GM19351 (cell line): ENCODE results near the gene FBXO33.

Source experiments
- ATAC-seq: cut with Tn5 transposase; IDR thresholded peaks from one replicate; pipeline ENCODE4 v1.9.1; 2021; ENCODE audit warnings: mild to moderate bottlenecking, moderate library complexity; ENCODE audit not compliant: unreplicated experiment

The FBXO33 gene, protein sequence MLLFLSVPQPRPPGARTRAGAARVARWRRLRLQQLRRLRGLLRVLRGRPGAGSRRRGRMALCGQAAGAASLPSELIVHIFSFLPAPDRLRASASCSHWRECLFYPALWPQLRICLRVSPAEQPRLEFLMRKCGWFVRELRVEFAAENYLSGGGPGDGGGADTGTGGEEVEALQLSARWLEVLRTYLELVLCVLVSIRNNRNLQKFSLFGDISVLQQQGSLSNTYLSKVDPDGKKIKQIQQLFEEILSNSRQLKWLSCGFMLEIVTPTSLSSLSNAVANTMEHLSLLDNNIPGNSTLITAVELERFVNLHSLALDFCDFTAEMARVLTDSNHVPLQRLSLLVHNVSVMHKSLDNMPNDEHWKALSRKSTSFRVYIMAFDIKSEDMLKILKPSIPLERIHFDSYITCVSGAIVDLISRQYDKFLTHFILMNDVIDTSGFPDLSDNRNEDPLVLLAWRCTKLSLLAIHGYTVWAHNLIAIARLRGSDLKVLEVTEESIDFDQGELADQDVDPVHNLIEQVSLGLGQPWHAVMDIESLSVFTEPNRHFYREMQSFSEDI

DNA sequence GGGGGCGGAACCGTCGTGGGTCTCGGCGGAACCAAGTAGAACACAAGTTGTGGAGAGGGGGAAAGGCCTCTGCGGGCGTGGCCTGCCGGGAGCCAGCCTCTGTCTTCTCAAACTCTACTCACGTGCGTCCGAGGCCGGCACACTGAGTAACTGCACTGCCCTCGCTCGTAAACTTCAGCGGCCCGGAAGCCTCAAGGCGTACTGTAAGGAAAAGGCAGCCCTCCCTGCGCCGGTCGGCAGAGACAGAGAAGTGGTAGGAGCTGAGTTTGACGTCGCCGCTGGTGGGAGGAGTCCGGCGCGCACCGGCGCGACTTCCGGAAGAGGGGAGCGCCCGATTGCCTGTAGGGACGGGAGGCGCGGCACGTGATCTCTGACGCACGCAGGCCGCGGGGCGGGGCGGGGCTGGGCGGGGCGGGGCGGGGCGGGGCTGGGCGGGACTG lies at the start of gene FBXO33:
TSS of gene FBXO33 (minus strand) at position 255 of the 440 bp plus-strand sequence. CDS start 271 bp downstream, outside the sequence.
- ATAC-seq = peak; percentile 76

GRCh38 chr14:39474416-39474911 lies 42.2 kb upstream of the FBXO33 start:
- ATAC-seq = peak; percentile 93

DNA sequence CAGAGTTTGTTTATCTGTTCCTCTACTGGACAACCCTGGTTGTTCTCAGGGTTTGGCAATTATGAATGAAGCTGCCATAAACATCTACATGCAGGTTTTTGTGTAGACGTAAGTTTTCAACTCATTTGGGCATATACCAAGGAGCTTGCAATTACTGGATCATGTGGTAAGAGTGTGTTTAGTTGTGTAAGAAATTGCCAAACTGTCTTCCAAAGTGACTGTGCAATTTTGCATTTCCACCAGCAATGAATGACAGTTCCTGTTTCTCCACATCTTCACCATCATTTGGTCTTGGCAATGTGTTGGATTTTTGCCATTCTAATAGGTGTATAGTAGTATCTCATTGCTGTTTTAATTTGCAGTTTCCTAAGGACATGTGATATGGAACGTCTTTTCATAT lies 39.8 kb upstream of the FBXO33 start:
- no peak for ATAC-seq

DNA sequence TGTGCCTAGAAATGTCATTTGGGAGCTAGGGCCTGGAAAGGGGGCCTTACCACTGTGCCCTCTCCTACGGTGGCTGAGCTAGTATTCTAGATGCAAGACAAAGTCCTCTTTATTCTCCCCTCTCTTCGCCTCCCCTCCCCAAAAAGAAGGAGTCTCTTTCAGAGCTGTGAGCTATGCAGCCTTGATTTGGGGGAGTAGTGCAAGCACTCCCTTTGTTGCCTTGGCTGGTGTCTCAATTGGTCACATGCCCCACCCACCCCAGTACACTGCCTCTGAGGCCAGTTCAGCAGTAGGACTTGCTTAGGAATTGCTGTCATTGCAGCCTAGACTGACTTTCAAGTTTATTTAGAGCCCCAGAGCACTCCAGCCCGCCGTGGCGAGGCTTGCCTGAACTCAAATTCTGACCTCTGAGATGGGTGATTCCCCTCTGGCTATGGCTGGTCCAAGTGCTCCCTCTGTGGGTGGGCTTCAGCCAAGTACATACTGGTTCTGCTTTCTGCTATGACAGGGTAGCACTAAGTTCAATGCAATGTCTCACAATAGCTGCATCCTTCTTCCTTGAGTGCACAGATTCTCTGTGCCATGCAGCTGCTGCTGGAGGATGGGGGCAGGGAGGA lies 37.0 kb upstream of the FBXO33 start:
- peak; percentile 95 for ATAC-seq

- ATAC-seq = peak; percentile 66
These were observed 35.8 kb upstream of the FBXO33 start for GRCh38 chr14:39467889-39468524.

GRCh38 chr14:39459795-39460478 lies 27.7 kb upstream of the FBXO33 start:
- ATAC-seq = no peak

DNA sequence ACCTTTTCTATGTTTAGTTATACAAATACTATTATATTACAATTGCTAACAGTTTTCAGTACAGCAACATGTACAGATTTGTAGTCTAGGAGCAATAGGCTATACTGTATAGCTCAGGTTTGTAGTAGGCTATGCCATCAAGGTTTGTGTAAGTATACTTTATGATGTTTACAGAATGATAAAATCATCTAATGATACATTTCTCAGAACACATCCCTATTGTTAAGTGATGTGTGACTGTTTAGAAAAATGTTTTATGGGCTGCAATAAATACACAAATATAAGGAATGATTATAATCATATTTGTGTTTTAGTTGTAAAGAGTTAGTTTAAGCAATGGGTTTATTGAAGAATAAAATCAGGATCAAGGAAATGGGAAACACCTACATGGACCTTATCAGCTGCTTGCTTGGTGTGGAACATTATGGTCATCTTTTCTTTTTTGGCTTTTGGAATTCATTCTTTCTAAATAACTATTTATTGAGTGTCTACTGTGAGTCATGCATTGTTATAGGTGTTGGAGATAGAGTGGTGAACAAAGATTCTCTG lies 24.5 kb upstream of the FBXO33 start:
- no peak for ATAC-seq

GRCh38 chr14:39454906-39455539 lies 22.8 kb upstream of the FBXO33 start:
- no peak for ATAC-seq

GRCh38 chr14:39452680-39453079 lies 20.4 kb upstream of the FBXO33 start:
- no peak for ATAC-seq

- peak; percentile 41 for ATAC-seq
These were observed 19.6 kb upstream of the FBXO33 start for GRCh38 chr14:39451811-39452210.

DNA sequence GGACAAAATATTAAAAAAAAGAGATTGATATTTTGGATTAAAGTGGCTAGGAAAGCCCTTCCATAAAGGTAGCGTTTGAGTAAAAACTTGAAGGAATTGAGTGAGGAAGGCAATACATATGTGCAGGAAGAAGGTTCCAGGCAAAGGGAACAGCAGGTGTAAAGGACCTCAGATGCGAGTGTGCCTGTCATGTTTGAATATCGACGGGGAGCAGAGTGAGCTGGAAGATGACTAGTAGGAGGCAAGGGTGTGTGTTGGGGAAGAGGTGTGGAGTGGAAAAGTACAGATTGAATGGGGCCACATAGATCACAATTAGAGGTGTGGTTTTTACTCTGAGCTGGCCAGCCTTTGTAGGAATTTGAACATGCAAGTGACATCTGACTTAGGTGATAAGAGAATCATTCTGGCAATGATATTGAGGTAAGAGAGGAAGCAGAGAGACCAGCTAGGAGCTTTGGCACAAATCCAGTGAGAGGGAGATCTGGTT lies 15.0 kb upstream of the FBXO33 start:
- ATAC-seq = no peak

DNA sequence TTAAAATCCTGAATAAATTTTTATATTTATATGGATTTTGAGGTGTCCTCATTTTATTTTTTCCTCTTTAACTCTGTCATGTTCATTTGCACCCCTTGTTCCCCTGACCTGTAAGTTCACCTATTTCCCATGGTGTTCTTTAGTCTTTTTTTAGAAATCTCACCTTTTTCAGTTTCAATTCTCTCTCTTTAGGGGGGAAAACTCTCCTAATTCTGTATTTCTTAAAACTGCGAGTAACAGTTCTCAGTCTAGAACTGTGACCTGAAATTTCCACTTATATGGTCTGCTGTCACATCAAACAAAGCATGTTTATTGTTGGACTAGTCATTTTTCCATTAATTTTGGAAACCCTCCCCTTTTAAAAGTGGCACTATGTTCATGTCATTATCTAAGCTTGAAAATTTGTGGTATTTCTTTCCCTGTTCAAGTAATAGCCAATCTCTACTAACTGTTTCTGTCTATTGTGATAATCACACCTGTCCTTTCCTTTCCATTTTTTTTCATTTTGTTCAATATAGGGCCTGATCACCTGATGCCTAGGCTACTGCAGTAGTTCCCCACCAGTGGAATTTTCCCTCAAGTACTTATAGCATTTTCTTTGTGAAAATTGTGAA lies 14.0 kb upstream of the FBXO33 start:
- ATAC-seq = peak; percentile 66

DNA sequence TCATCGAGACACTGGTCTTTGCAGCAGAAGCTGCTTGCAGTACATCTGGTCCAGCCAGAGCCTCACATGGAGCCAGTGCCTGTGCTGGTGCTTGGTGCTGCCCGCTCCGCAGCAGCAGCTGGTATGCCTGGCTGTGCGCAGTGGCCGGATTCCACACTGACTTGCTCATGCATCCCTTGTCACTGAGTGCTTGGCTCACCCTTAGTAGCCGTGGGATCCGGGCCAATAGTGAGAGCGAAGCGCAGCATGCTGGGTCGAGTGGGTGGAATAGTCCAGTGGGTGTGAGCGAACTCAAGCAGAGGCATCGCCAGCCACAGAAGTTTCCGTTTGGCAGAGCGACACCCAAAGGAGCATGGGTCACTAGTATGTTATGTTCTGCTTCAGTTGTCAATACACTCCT lies 10.1 kb upstream of the FBXO33 start:
- ATAC-seq = no peak

DNA sequence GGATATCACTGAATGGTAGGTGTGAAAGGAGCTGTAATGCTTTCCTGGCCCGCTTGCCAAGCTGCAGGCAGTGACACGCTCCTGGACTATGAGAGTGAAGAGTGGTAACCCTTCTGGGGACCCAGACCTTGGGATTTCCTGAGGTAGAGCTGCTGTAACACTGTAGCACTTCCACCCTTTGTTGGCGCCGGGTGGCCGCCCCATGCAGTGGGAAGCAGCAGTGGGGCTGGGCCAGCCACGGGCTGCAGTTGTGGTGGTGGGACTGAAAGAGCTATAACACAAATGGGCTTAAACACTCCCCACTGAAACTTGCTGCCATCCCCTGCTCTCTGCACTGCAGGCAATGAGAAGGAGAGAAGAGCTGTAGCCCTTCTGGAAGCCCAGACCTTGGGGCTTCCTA lies 9.6 kb upstream of the FBXO33 start:
- no peak for ATAC-seq

- ATAC-seq = no peak
These were observed 8.7 kb upstream of the FBXO33 start for GRCh38 chr14:39440975-39441374.

DNA sequence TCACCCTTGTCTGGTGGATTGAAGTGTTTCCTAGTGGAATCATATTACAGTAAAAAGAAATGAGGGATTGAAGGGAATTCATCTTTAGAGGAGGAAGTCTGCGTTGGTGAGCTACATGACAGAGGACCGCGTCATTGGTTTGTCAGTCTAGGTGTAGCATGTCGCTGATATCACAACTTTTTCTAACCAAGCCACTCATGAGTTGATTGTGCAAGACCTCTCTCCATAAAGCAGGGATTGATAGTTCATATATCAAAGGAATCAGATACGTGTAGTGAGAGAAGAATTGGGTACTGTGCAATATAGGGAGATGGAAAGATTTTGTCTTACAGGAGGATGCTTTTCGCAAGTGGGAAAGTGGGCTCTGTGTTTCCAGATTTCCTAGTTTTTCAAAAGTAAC lies 3.0 kb upstream of the FBXO33 start:
- no peak for ATAC-seq

DNA sequence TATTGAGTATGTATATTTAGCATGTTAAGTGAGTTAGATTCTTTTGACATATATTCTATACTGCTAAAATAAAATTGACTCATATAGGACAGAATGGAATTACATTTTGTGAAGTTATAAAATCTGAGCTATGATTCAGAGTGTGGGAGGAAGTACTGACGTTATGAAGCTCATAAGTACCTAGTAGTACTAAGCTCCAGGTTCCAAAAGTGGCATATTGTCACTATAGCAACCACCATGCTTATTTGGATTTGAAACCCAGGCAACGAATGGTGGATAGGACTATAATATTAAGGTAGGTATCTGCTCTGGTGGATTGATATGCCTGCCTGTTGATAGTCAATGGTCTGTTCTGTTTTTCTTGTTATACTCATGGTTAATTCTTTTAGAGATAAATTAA lies 2.2 kb upstream of the FBXO33 start:
- ATAC-seq = no peak

DNA sequence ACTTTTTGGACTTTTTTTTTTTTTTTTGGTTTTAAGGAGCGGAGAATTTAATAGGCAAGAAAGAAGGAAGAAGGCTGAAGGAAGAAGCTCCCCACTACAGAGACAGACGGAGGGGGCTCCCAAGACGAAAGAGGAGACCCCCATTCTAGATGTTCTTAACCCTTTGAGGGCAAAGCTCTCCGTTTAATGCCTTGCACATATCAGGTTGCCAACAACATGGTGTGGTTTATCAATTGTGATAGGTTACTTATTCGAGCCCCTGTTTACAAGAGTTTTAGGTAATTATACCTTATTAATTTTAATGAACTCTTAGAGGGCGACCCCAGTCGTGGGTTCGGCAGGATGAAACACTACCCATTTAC lies 1.2 kb upstream of the FBXO33 start:
- no peak for ATAC-seq

DNA sequence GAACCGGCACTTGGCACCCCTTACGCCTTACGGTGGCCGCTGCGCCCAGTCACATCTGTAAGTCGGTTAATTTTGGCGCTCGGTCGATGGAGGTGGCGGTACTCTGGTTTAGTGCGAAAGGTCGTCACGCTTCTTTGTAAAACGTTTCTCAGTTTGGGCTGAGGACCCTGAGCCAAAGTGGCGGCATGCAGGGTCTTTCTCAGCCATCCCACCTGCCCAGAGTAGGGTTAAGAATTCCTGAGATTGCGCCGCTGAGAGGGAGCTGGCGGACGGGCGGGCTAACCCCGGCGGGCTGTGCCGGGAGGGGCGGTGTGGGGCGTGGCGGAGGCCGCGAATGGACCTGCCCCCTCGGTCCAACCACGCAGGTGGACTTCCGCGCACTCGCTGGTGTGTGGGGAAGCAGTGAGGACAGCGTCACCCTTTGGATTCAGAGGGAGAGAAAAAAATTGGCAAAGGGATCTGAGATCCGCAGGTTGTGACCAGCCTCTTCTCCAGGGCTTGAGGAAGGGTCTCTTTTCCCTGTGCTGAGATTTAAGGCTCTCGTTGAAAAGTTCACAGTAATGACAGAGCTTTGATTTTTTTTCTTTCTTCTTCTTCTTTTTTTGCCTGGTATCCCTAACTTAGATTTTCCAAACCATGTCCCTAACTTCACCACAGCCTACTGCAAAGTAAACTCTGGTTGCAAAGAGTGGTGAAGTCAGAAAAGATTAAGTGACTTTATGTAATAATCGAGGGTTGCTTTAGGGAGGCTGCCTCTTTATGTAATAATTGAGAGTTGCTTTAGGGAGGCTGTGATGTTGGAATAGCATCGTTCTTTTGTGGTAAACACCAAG lies 602 bp upstream of the FBXO33 start:
- peak; percentile 59 for ATAC-seq
